Measurements from ENCODE around the gene RRP1B. TPM values are rescaled to one million over a fixed set of nuclear protein-coding genes. Genes with fewer than 3 reads are reported as not detected.
"Not testable (repeated sequence)": the region's sequence is repeated elsewhere in the genome, so short reads cannot be mapped to it uniquely, and the experiment has no call there.

RRP1B gene
- total RNA-seq, 2 donors from 2014 or later: 52.6 to 62.0 TPM

GRCh38 chr21:43645136-43645891 is 14.0 kb upstream of the RRP1B start:
- ATAC-seq (replicated peaks in 1 of 2): peak in 1 of 2 donors; percentile 39
- no peaks in the 10 kb centered on the region for H3K27me3 Mint-ChIP-seq (ENCODE audit: low read depth)
- H3K27ac Mint-ChIP-seq: no peak overlapping the region
- DNase-seq: no peak
- peaks cover 25% of the 10 kb centered on the region for H3K4me1 Mint-ChIP-seq (ENCODE audit: low read depth)
- H3K4me3 Mint-ChIP-seq: peak overlapping the region; percentile 3 to 70
- no peaks in the 10 kb centered on the region for H3K36me3 Mint-ChIP-seq (ENCODE audit: insufficient read depth in 2 of 2)
- no peaks in the 10 kb centered on the region for H3K9me3 Mint-ChIP-seq

GRCh38 chr21:43645976-43646375 is 13.4 kb upstream of the RRP1B start:
- no peak overlapping the region for H3K27ac Mint-ChIP-seq
- H3K27me3 Mint-ChIP-seq (ENCODE audit: low read depth): no peaks in the 10 kb centered on the region
- ATAC-seq (replicated peaks in 1 of 2) (no peak), DNase-seq (no peak)
- peak overlapping the region; percentile 51 to 73 for H3K4me3 Mint-ChIP-seq
- no peaks in the 10 kb centered on the region for H3K36me3 Mint-ChIP-seq (ENCODE audit: insufficient read depth in 2 of 2)
- H3K9me3 Mint-ChIP-seq: no peaks in the 10 kb centered on the region
- peaks cover 25% of the 10 kb centered on the region for H3K4me1 Mint-ChIP-seq (ENCODE audit: low read depth)

GRCh38 chr21:43646550-43647260 is 12.7 kb upstream of the RRP1B start:
- H3K27ac Mint-ChIP-seq: no peak overlapping the region
- DNase-seq: peak; percentile 86 to 87
- H3K27me3 Mint-ChIP-seq (ENCODE audit: low read depth): no peaks in the 10 kb centered on the region
- H3K9me3 Mint-ChIP-seq: no peaks in the 10 kb centered on the region
- H3K36me3 Mint-ChIP-seq (ENCODE audit: insufficient read depth in 2 of 2): no peaks in the 10 kb centered on the region
- H3K4me1 Mint-ChIP-seq (ENCODE audit: low read depth): peaks cover 25% of the 10 kb centered on the region
- ATAC-seq (replicated peaks in 1 of 2): peak; percentile 99
- peak overlapping the region; percentile 51 to 73 for H3K4me3 Mint-ChIP-seq

- Mint-ChIP-seq H3K4me3 (no peak overlapping the region), H3K27ac (no peak overlapping the region), H3K9me3 (no peaks in the 10 kb centered on the region), H3K27me3 (ENCODE audit: low read depth) (no peaks in the 10 kb centered on the region), H3K36me3 (ENCODE audit: insufficient read depth in 2 of 2) (no peaks in the 10 kb centered on the region), H3K4me1 (ENCODE audit: low read depth) (peaks cover 25% of the 10 kb centered on the region)
- no peak for DNase-seq
- ATAC-seq (replicated peaks in 1 of 2): no peak
Measured at GRCh38 chr21:43648171-43648570, 11.2 kb upstream of the RRP1B start.

- DNase-seq; H3K4me1 Mint-ChIP-seq (ENCODE audit: low read depth); H3K4me3 Mint-ChIP-seq; ATAC-seq (replicated peaks in 1 of 2); H3K27me3 Mint-ChIP-seq (ENCODE audit: low read depth); H3K27ac Mint-ChIP-seq; H3K9me3 Mint-ChIP-seq; H3K36me3 Mint-ChIP-seq (ENCODE audit: insufficient read depth in 2 of 2): not testable (repeated sequence)
Measured at GRCh38 chr21:43651926-43652325, 7.4 kb upstream of the RRP1B start.

- ATAC-seq (replicated peaks in 1 of 2) (no peak), DNase-seq (no peak)
- Mint-ChIP-seq H3K4me1 (ENCODE audit: low read depth) (peaks cover 5% of the 10 kb centered on the region), H3K27me3 (ENCODE audit: low read depth) (no peaks in the 10 kb centered on the region), H3K27ac (no peak overlapping the region), H3K36me3 (ENCODE audit: insufficient read depth in 2 of 2) (no peaks in the 10 kb centered on the region), H3K4me3 (no peak overlapping the region), H3K9me3 (no peaks in the 10 kb centered on the region)
Measured at GRCh38 chr21:43652616-43653015, 6.7 kb upstream of the RRP1B start.

GRCh38 chr21:43653626-43654025 is 5.7 kb upstream of the RRP1B start:
- DNase-seq (no peak), ATAC-seq (replicated peaks in 1 of 2) (no peak)
- Mint-ChIP-seq H3K27ac (no peak overlapping the region), H3K4me3 (no peak overlapping the region), H3K4me1 (ENCODE audit: low read depth) (peaks cover 5% of the 10 kb centered on the region), H3K27me3 (ENCODE audit: low read depth) (no peaks in the 10 kb centered on the region), H3K36me3 (ENCODE audit: insufficient read depth in 2 of 2) (no peaks in the 10 kb centered on the region), H3K9me3 (no peaks in the 10 kb centered on the region)

GRCh38 chr21:43654806-43655489 is 4.4 kb upstream of the RRP1B start:
- Mint-ChIP-seq H3K36me3 (ENCODE audit: insufficient read depth in 2 of 2) (peaks cover 0 to 2% of the 10 kb centered on the region in 2 donors), H3K4me1 (ENCODE audit: low read depth) (peaks cover 11% of the 10 kb centered on the region), H3K4me3 (no peak overlapping the region), H3K27ac (peak overlapping the region; percentile 49), H3K27me3 (ENCODE audit: low read depth) (no peaks in the 10 kb centered on the region), H3K9me3 (no peaks in the 10 kb centered on the region)
- DNase-seq (no peak), ATAC-seq (replicated peaks in 1 of 2) (no peak)

GRCh38 chr21:43657355-43658087 is 1.8 kb upstream of the RRP1B start:
- Mint-ChIP-seq H3K4me1 (ENCODE audit: low read depth) (peaks cover 36% of the 10 kb centered on the region), H3K27me3 (ENCODE audit: low read depth) (no peaks in the 10 kb centered on the region), H3K36me3 (ENCODE audit: insufficient read depth in 2 of 2) (peaks cover 6 to 8% of the 10 kb centered on the region in 2 donors), H3K27ac (peak overlapping the region; percentile 7), H3K9me3 (no peaks in the 10 kb centered on the region), H3K4me3 (peak overlapping the region in 1 of 2 donors; percentile 17)
- no peak for DNase-seq
- no peak for ATAC-seq (replicated peaks in 1 of 2)

GRCh38 chr21:43658088-43658741 is 1.1 kb upstream of the RRP1B start:
- DNase-seq (no peak), ATAC-seq (replicated peaks in 1 of 2) (no peak)
- peaks cover 6 to 10% of the 10 kb centered on the region in 2 donors for H3K36me3 Mint-ChIP-seq (ENCODE audit: insufficient read depth in 2 of 2)
- H3K9me3 Mint-ChIP-seq: no peaks in the 10 kb centered on the region
- H3K27me3 Mint-ChIP-seq (ENCODE audit: low read depth): no peaks in the 10 kb centered on the region
- no peak overlapping the region for H3K27ac Mint-ChIP-seq
- H3K4me1 Mint-ChIP-seq (ENCODE audit: low read depth): peaks cover 42% of the 10 kb centered on the region
- H3K4me3 Mint-ChIP-seq: no peak overlapping the region

GRCh38 chr21:43658769-43659135 is 608 bp upstream of the RRP1B start:
- Mint-ChIP-seq H3K27ac (peak overlapping the region; percentile 76), H3K4me3 (peak overlapping the region; percentile 88 to 95), H3K4me1 (ENCODE audit: low read depth) (peaks cover 48% of the 10 kb centered on the region), H3K27me3 (ENCODE audit: low read depth) (no peaks in the 10 kb centered on the region), H3K9me3 (no peaks in the 10 kb centered on the region), H3K36me3 (ENCODE audit: insufficient read depth in 2 of 2) (peaks cover 6 to 11% of the 10 kb centered on the region in 2 donors)
- DNase-seq (no peak), ATAC-seq (replicated peaks in 1 of 2) (no peak)

- ATAC-seq (replicated peaks in 1 of 2): no peak
- H3K9me3 Mint-ChIP-seq: peaks cover 2% of the 10 kb centered on the region in 2 donors
- peaks cover 19 to 34% of the 10 kb centered on the region in 2 donors for H3K36me3 Mint-ChIP-seq (ENCODE audit: insufficient read depth in 2 of 2)
- peak overlapping the region; percentile 84 for H3K27ac Mint-ChIP-seq
- H3K4me1 Mint-ChIP-seq (ENCODE audit: low read depth): peaks cover 72% of the 10 kb centered on the region
- H3K27me3 Mint-ChIP-seq (ENCODE audit: low read depth): no peaks in the 10 kb centered on the region
- peak overlapping the region in 1 of 2 donors; percentile 95 for H3K4me3 Mint-ChIP-seq
- DNase-seq: no peak
Measured at GRCh38 chr21:43662286-43662685, 2.9 kb downstream of the RRP1B start.
